GM12891 (cell line): Measurements from ENCODE around the gene METTL21C.

Source experiments
- PAX5 ChIP-seq: IDR thresholded peaks from 2 replicates; pipeline ENCODE4 v1.6.1; 2011; ENCODE audit warnings: low read length, moderate library complexity, mild to moderate bottlenecking; ENCODE audit not compliant: insufficient read depth, severe bottlenecking
- POLR2A ChIP-seq: IDR thresholded peaks from 2 replicates; pipeline ENCODE4 v1.6.1; 2011; ENCODE audit warnings: low read depth, low read length, control low read depth
- POLR2AphosphoS5 ChIP-seq: IDR thresholded peaks from 2 replicates; pipeline ENCODE4 v1.6.1; 2011; ENCODE audit warnings: low read depth, low read length, control low read depth
- POU2F2 ChIP-seq: IDR thresholded peaks from 2 replicates; pipeline ENCODE4 v1.6.1; 2011; ENCODE audit warnings: low read depth, mild to moderate bottlenecking, control low read depth, low read length, moderate library complexity
- SPI1 ChIP-seq: IDR thresholded peaks from 2 replicates; pipeline ENCODE4 v1.6.1; 2011; ENCODE audit warnings: low read depth, low read length, control low read depth
- TAF1 ChIP-seq: IDR thresholded peaks from 2 replicates; pipeline ENCODE4 v1.6.1; 2011; ENCODE audit warnings: low read depth, low read length, control low read depth

DNA sequence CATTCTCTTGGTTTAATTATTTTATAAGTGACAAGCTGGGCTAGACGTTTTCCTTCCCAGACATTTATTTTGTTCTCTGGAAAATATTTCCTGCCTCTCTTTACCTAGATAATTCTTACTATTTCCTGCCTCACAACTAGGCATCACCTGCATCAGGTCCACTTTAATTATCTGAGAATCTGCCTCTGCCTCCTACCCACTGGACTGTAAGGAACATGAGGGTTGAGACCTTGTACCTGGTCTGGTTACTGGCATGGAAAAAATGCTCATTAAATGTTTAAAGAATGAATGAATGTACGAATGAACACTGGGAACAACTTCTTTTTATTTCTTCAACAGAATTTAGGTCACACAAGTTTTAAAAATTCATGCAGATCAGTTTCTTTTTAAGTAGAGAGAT lies 13.4 kb upstream of the METTL21C start:
- no peak for TF ChIP-seq POLR2AphosphoS5
- TF ChIP-seq POLR2A = no peak
- TF ChIP-seq TAF1 = no peak
- no peak for TF ChIP-seq POU2F2
- no peak for TF ChIP-seq SPI1
- TF ChIP-seq PAX5 = no peak
